Measurements from ENCODE around the gene SWAP70.

The SWAP70 gene

DNA sequence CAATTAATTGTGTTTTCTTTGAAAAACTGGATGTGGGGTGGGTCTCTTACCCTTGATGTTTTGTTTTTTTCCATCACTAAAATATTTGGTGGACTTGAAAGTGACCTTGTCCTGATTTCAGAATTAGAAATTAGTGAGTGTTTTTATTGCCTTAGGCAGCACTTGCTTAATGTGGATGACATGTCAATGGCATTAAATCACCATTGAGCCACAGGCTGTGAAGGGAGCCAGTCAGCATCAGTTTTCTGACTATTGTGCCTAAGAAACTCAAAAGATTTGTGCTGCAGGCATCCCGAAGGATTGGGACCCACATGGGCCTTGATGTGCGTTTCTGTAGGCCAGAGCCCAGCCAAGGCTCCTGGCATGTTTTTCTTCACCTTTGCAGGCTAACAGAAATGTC is 53.8 kb downstream of the SWAP70 start:
- Histone ChIP-seq H3K36me3 (ENCODE audit: control insufficient read depth in 1 of 2, insufficient read depth in 2 of 2, low read length in 2 of 2) (peaks cover 0 to 8% of the 10 kb centered on the region in 2 donors), H3K4me3 (ENCODE audit: low read depth in 1 of 2, low read length in 2 of 2) (no peak overlapping the region), H3K27me3 (ENCODE audit: control insufficient read depth in 1 of 2, insufficient read depth in 2 of 2, low read length in 2 of 2) (no peaks in the 10 kb centered on the region), H3K4me1 (ENCODE audit: control insufficient read depth in 1 of 2, insufficient read depth in 2 of 2, low read length in 2 of 2) (peaks cover 0 to 15% of the 10 kb centered on the region in 2 donors), H3K9me3 (ENCODE audit: control insufficient read depth in 1 of 2, low read length in 2 of 2) (no peaks in the 10 kb centered on the region), H3K9ac (ENCODE audit: low read depth in 1 of 2, low read length in 2 of 2) (no peak overlapping the region), H3K27ac (ENCODE audit: low read depth, low read length) (no peak overlapping the region)

GRCh38 chr11:9718147-9718546 is 54.3 kb downstream of the SWAP70 start:
- H3K9me3 ChIP-seq (ENCODE audit: control insufficient read depth in 1 of 2, low read length in 2 of 2) = no peaks in the 10 kb centered on the region
- no peak overlapping the region for H3K27ac ChIP-seq (ENCODE audit: low read depth, low read length)
- H3K4me1 ChIP-seq (ENCODE audit: control insufficient read depth in 1 of 2, insufficient read depth in 2 of 2, low read length in 2 of 2) = peaks cover 0 to 15% of the 10 kb centered on the region in 2 donors
- no peaks in the 10 kb centered on the region for H3K27me3 ChIP-seq (ENCODE audit: control insufficient read depth in 1 of 2, insufficient read depth in 2 of 2, low read length in 2 of 2)
- H3K36me3 ChIP-seq (ENCODE audit: control insufficient read depth in 1 of 2, insufficient read depth in 2 of 2, low read length in 2 of 2) = peaks cover 0 to 8% of the 10 kb centered on the region in 2 donors
- no peak overlapping the region for H3K9ac ChIP-seq (ENCODE audit: low read depth in 1 of 2, low read length in 2 of 2)
- no peak overlapping the region for H3K4me3 ChIP-seq (ENCODE audit: low read depth in 1 of 2, low read length in 2 of 2)

GRCh38 chr11:9719566-9720289 is 55.9 kb downstream of the SWAP70 start:
- H3K4me3 ChIP-seq (ENCODE audit: low read depth in 1 of 2, low read length in 2 of 2) = no peak overlapping the region
- no peak overlapping the region for H3K27ac ChIP-seq (ENCODE audit: low read depth, low read length)
- H3K27me3 ChIP-seq (ENCODE audit: control insufficient read depth in 1 of 2, insufficient read depth in 2 of 2, low read length in 2 of 2) = no peaks in the 10 kb centered on the region
- H3K4me1 ChIP-seq (ENCODE audit: control insufficient read depth in 1 of 2, insufficient read depth in 2 of 2, low read length in 2 of 2) = peaks cover 0 to 15% of the 10 kb centered on the region in 2 donors
- H3K36me3 ChIP-seq (ENCODE audit: control insufficient read depth in 1 of 2, insufficient read depth in 2 of 2, low read length in 2 of 2) = peaks cover 0 to 3% of the 10 kb centered on the region in 2 donors
- H3K9me3 ChIP-seq (ENCODE audit: control insufficient read depth in 1 of 2, low read length in 2 of 2) = no peaks in the 10 kb centered on the region
- H3K9ac ChIP-seq (ENCODE audit: low read depth in 1 of 2, low read length in 2 of 2) = no peak overlapping the region

- peaks cover 0 to 15% of the 10 kb centered on the region in 2 donors for H3K4me1 ChIP-seq (ENCODE audit: control insufficient read depth in 1 of 2, insufficient read depth in 2 of 2, low read length in 2 of 2)
- H3K9ac ChIP-seq (ENCODE audit: low read depth in 1 of 2, low read length in 2 of 2) = no peak overlapping the region
- H3K4me3 ChIP-seq (ENCODE audit: low read depth in 1 of 2, low read length in 2 of 2) = no peak overlapping the region
- no peaks in the 10 kb centered on the region for H3K27me3 ChIP-seq (ENCODE audit: control insufficient read depth in 1 of 2, insufficient read depth in 2 of 2, low read length in 2 of 2)
- H3K9me3 ChIP-seq (ENCODE audit: control insufficient read depth in 1 of 2, low read length in 2 of 2) = no peaks in the 10 kb centered on the region
- no peak overlapping the region for H3K27ac ChIP-seq (ENCODE audit: low read depth, low read length)
- H3K36me3 ChIP-seq (ENCODE audit: control insufficient read depth in 1 of 2, insufficient read depth in 2 of 2, low read length in 2 of 2) = peaks cover 0 to under 1% of the 10 kb centered on the region in 2 donors
These were observed 56.4 kb downstream of the SWAP70 start for GRCh38 chr11:9720290-9720630.

- H3K27me3 ChIP-seq (ENCODE audit: control insufficient read depth in 1 of 2, insufficient read depth in 2 of 2, low read length in 2 of 2) = no peaks in the 10 kb centered on the region
- H3K9ac ChIP-seq (ENCODE audit: low read depth in 1 of 2, low read length in 2 of 2) = no peak overlapping the region
- no peak overlapping the region for H3K27ac ChIP-seq (ENCODE audit: low read depth, low read length)
- no peaks in the 10 kb centered on the region for H3K9me3 ChIP-seq (ENCODE audit: control insufficient read depth in 1 of 2, low read length in 2 of 2)
- no peaks in the 10 kb centered on the region for H3K36me3 ChIP-seq (ENCODE audit: control insufficient read depth in 1 of 2, insufficient read depth in 2 of 2, low read length in 2 of 2)
- H3K4me3 ChIP-seq (ENCODE audit: low read depth in 1 of 2, low read length in 2 of 2) = no peak overlapping the region
- H3K4me1 ChIP-seq (ENCODE audit: control insufficient read depth in 1 of 2, insufficient read depth in 2 of 2, low read length in 2 of 2) = peaks cover 0 to 19% of the 10 kb centered on the region in 2 donors
These were observed 58.1 kb downstream of the SWAP70 start for GRCh38 chr11:9722023-9722422.

DNA sequence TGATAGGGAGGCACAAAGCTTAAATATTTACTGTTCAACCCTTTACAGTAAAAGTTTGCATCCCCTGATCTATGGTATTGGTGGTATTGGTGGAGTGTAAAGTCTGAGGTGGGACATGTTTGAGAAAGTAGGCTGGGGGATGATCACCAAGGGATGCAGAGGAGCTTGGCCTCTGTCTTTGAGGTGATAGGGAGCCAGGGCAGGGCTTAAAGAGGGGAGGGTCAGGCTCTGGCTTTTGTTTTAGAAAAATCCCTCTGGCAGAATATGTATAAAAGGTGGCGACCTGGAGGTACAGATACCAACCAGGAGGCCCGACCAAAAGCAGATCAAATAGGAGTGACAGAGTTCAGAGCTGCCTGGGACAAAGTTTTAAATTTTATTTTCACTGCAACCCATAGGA is 59.0 kb downstream of the SWAP70 start:
- Histone ChIP-seq H3K9ac (ENCODE audit: low read depth in 1 of 2, low read length in 2 of 2) (no peak overlapping the region), H3K36me3 (ENCODE audit: control insufficient read depth in 1 of 2, insufficient read depth in 2 of 2, low read length in 2 of 2) (no peaks in the 10 kb centered on the region), H3K9me3 (ENCODE audit: control insufficient read depth in 1 of 2, low read length in 2 of 2) (no peaks in the 10 kb centered on the region), H3K27me3 (ENCODE audit: control insufficient read depth in 1 of 2, insufficient read depth in 2 of 2, low read length in 2 of 2) (no peaks in the 10 kb centered on the region), H3K4me3 (ENCODE audit: low read depth in 1 of 2, low read length in 2 of 2) (no peak overlapping the region), H3K27ac (ENCODE audit: low read depth, low read length) (no peak overlapping the region), H3K4me1 (ENCODE audit: control insufficient read depth in 1 of 2, insufficient read depth in 2 of 2, low read length in 2 of 2) (peaks cover 0 to 16% of the 10 kb centered on the region in 2 donors)

DNA sequence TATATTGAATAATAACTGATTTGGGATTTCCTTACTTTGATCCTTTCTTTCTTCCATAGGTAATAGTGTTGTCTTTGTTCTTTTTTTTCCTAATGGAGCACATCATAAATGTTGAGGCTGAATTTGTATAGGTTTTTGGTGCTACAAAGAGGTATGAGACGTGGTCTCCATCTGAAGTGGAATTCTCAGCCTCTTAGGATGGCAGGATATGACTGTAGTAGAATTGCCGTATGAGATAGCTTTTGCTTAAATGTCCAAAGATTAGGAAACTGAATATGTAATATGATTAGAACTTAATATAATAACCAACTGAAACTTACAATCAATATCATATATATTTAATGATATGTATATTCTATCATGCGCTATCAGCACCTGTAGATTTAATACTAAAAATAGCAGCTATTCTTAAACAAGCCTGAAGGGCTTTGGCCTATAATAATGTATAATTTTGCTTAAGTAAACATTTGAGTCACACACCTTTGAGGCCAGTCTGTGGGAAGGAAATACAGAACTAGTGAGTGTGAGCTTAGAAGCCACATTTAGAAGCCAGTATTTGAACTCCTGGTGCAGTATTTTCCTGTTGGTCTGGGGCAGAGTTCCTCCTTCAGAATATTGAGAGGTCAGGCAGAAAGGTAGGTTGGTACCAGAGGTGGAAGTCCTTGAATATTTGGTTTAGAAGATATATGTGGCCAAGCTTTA is 62.6 kb downstream of the SWAP70 start:
- Histone ChIP-seq H3K9ac (ENCODE audit: low read depth in 1 of 2, low read length in 2 of 2) (no peak overlapping the region), H3K9me3 (ENCODE audit: control insufficient read depth in 1 of 2, low read length in 2 of 2) (no peaks in the 10 kb centered on the region), H3K27me3 (ENCODE audit: control insufficient read depth in 1 of 2, insufficient read depth in 2 of 2, low read length in 2 of 2) (no peaks in the 10 kb centered on the region), H3K36me3 (ENCODE audit: control insufficient read depth in 1 of 2, insufficient read depth in 2 of 2, low read length in 2 of 2) (peaks cover 0 to 2% of the 10 kb centered on the region in 2 donors), H3K27ac (ENCODE audit: low read depth, low read length) (no peak overlapping the region), H3K4me3 (ENCODE audit: low read depth in 1 of 2, low read length in 2 of 2) (no peak overlapping the region), H3K4me1 (ENCODE audit: control insufficient read depth in 1 of 2, insufficient read depth in 2 of 2, low read length in 2 of 2) (peaks cover 0 to 4% of the 10 kb centered on the region in 2 donors)

- H3K4me3 ChIP-seq (ENCODE audit: low read depth in 1 of 2, low read length in 2 of 2) = no peak overlapping the region
- H3K4me1 ChIP-seq (ENCODE audit: control insufficient read depth in 1 of 2, insufficient read depth in 2 of 2, low read length in 2 of 2) = peaks cover 0 to 4% of the 10 kb centered on the region in 2 donors
- H3K27me3 ChIP-seq (ENCODE audit: control insufficient read depth in 1 of 2, insufficient read depth in 2 of 2, low read length in 2 of 2) = no peaks in the 10 kb centered on the region
- H3K9me3 ChIP-seq (ENCODE audit: control insufficient read depth in 1 of 2, low read length in 2 of 2) = no peaks in the 10 kb centered on the region
- H3K36me3 ChIP-seq (ENCODE audit: control insufficient read depth in 1 of 2, insufficient read depth in 2 of 2, low read length in 2 of 2) = peaks cover 5 to 10% of the 10 kb centered on the region in 2 donors
- no peak overlapping the region for H3K27ac ChIP-seq (ENCODE audit: low read depth, low read length)
- no peak overlapping the region for H3K9ac ChIP-seq (ENCODE audit: low read depth in 1 of 2, low read length in 2 of 2)
These were observed 64.2 kb downstream of the SWAP70 start for GRCh38 chr11:9728058-9728457.

DNA sequence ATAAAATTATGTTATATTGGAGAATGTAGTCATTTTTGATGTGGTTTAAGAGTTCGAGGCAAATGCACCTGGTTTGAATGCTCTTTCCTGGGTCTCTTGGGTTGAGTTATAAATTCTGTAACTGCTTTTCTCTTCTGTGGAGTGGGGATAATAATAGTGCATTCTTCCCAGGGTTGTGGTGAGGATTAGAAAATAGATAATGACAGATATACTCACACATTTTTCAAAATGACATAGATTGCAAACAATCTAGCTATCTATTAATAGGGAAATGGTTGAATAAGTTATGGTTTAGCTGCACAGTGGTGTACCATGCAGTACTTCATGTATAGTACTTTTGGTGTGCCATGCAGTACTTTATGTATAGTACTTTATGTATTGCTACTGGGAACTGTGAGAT is 67.4 kb downstream of the SWAP70 start:
- Histone ChIP-seq H3K27me3 (ENCODE audit: control insufficient read depth in 1 of 2, insufficient read depth in 2 of 2, low read length in 2 of 2) (no peaks in the 10 kb centered on the region), H3K9ac (ENCODE audit: low read depth in 1 of 2, low read length in 2 of 2) (no peak overlapping the region), H3K36me3 (ENCODE audit: control insufficient read depth in 1 of 2, insufficient read depth in 2 of 2, low read length in 2 of 2) (peaks cover 15 to 16% of the 10 kb centered on the region in 2 donors), H3K9me3 (ENCODE audit: control insufficient read depth in 1 of 2, low read length in 2 of 2) (no peaks in the 10 kb centered on the region), H3K27ac (ENCODE audit: low read depth, low read length) (no peak overlapping the region), H3K4me3 (ENCODE audit: low read depth in 1 of 2, low read length in 2 of 2) (no peak overlapping the region), H3K4me1 (ENCODE audit: control insufficient read depth in 1 of 2, insufficient read depth in 2 of 2, low read length in 2 of 2) (peaks cover 0 to 2% of the 10 kb centered on the region in 2 donors)

DNA sequence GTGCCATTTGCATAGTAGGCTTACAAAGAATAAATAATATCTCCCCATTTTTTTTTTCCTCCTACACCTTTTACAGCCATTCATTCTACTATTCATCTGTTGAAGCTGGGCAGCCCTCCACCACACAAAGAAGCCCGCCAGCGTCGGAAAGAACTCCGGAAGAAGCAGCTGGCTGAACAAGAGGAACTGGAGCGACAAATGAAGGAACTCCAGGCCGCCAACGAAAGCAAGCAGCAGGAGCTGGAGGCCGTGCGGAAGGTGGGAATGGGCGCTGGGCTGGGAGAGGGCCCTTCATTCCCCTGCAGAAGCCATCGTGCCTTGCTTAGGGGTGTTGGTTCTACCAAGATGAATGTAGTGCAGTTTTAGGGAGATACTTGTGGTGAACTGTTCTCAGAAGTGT is 68.6 kb downstream of the SWAP70 start:
- no peak overlapping the region for H3K27ac ChIP-seq (ENCODE audit: low read depth, low read length)
- H3K27me3 ChIP-seq (ENCODE audit: control insufficient read depth in 1 of 2, insufficient read depth in 2 of 2, low read length in 2 of 2) = no peaks in the 10 kb centered on the region
- peaks cover 16 to 19% of the 10 kb centered on the region in 2 donors for H3K36me3 ChIP-seq (ENCODE audit: control insufficient read depth in 1 of 2, insufficient read depth in 2 of 2, low read length in 2 of 2)
- no peaks in the 10 kb centered on the region for H3K4me1 ChIP-seq (ENCODE audit: control insufficient read depth in 1 of 2, insufficient read depth in 2 of 2, low read length in 2 of 2)
- no peak overlapping the region for H3K9ac ChIP-seq (ENCODE audit: low read depth in 1 of 2, low read length in 2 of 2)
- no peaks in the 10 kb centered on the region for H3K9me3 ChIP-seq (ENCODE audit: control insufficient read depth in 1 of 2, low read length in 2 of 2)
- H3K4me3 ChIP-seq (ENCODE audit: low read depth in 1 of 2, low read length in 2 of 2) = no peak overlapping the region

All from duodenal mucosa (tissue), 2 donors.